H54 (cell line): ENCODE results near the gene LTB4R2.

Source experiments
- DNase-seq: peaks from one replicate; pipeline ENCODE4 v3.0.0; 2011; ENCODE audit warnings: low spot score, mixed read lengths; ENCODE audit not compliant: insufficient read length
- FAIRE-seq: peaks from 3 replicates; lab custom pipeline; 2011; peaks lifted over from hg19 to GRCh38; lab: Jason Lieb, UNC
- POLR2A ChIP-seq: IDR thresholded peaks from 2 replicates; pipeline ENCODE4 v1.6.1; 2011; ENCODE audit warnings: low read depth, mild to moderate bottlenecking, low read length

Gene LTB4R2

GRCh38 chr14:24299255-24300191, 10.4 kb upstream of the LTB4R2 start, which contains the start of the genes DHRS1 and NOP9:
DHRS1 (minus strand) TSS chr14:24299780; CDS start chr14:24299106, 674 bp downstream.
NOP9 (plus strand) TSS chr14:24299850; CDS start chr14:24299955, 105 bp downstream.
- FAIRE-seq, result peak; percentile 43
- peak; percentile 53 for DNase-seq
- peak; percentile 59 for TF ChIP-seq POLR2A

- no peak for TF ChIP-seq POLR2A
- no peak for DNase-seq
- no peak for FAIRE-seq
Observed at GRCh38 chr14:24300326-24300980, 9.5 kb upstream of the LTB4R2 start.

DNA sequence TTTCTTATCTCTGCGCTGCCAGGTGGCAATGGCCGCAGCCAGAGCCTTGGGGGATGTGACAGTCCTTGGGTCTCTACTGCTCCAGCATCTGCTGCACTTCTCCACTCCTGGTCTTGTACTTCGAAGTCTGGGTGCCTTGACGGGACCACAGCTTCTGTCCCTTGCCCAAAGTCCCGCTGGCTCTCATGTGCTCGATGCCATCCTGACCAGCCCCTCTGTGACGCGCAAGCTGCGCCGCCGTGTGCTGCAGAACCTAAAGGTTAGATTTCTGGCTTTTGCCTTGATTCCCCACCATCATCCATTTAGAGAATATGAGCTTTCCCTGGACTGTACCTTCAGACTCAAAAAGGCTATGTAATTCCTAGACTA, 5.9 kb upstream of the LTB4R2 start:
- TF ChIP-seq POLR2A, result no peak
- no peak for DNase-seq
- no peak for FAIRE-seq

DNA sequence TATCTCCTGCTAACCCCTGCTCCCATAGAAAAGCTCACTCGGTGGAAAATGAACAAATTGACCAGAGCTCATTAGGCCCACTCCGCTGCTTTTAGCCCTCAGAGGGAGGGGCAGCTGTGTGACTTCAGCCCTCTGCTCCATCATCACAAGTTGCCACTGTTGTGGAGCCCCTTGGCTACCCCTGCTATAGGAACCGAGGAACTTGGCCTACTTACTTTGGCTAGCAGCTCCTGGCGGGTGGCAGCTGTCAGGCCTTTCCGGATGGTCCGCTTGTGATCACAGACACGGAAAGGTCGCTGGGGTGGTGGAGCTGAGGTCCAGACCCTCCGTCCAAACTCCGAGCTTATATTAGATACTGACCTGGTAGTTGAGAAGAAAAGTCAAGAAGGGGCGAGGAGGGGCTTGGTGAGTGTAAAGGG, 2.8 kb upstream of the LTB4R2 start:
- TF ChIP-seq POLR2A, result no peak
- no peak for FAIRE-seq

DNA sequence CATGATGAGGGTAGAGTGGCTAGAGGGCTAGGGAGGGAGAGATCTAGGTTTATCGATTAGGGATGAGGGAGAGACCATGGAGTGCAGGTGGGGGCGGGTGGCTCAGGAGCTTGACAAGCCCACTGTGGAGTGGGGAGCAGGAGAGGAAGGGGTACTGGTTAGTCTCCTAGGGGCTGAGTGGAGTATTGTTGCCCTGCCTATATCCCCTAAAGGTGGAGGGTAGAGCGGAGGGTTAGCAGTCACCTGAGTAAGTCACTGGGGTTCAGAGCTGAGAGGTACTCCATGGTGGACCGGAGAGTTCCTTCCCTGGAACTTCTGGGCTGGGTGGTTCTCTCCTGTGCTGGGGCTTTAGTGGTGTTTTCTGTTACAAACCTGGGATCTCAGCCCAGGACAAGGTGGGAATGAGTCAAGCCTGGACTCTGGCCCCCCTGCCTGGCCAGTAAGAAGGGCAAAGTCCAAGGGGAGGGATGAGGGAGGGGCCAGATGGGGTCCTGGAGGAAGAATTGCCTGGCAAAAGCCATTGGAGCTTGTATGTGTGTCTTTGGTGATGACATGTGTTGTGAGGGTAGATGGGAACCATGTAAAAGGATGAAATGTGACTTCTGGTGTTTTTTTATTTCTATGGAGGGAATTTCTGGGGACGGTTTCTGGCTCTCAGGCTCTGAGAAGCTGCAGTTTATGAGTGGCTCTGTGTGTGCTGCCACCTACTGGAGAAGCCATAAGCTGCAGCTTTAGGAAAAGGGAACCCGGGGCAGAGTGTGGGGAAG, 2.2 kb upstream of the LTB4R2 start, which contains the start of gene CIDEB:
CIDEB (minus strand) TSS at position 403 of the 767 bp plus-strand sequence; CDS start at position 284, 119 bp downstream.
- FAIRE-seq (no peak), DNase-seq (peak; percentile 65)
- no peak for TF ChIP-seq POLR2A

More for the DNA sequence above, 2.8 kb upstream of the LTB4R2 start:
- DNase-seq, result no peak

GRCh38 chr14:24308342-24309124, 1.4 kb upstream of the LTB4R2 start:
- TF ChIP-seq POLR2A, result no peak
- FAIRE-seq (no peak), DNase-seq (no peak)

- FAIRE-seq, result no peak
- DNase-seq, result no peak
- no peak for TF ChIP-seq POLR2A
Observed at GRCh38 chr14:24310265-24310645, 315 bp downstream of the LTB4R2 start.

GRCh38 chr14:24310646-24311604, 985 bp downstream of the LTB4R2 start, which contains the start of gene LTB4R:
LTB4R (plus strand) TSS chr14:24311502; CDS start chr14:24315652, 4,150 bp downstream.
- DNase-seq (no peak), FAIRE-seq (no peak)
- TF ChIP-seq POLR2A, result no peak

DNA sequence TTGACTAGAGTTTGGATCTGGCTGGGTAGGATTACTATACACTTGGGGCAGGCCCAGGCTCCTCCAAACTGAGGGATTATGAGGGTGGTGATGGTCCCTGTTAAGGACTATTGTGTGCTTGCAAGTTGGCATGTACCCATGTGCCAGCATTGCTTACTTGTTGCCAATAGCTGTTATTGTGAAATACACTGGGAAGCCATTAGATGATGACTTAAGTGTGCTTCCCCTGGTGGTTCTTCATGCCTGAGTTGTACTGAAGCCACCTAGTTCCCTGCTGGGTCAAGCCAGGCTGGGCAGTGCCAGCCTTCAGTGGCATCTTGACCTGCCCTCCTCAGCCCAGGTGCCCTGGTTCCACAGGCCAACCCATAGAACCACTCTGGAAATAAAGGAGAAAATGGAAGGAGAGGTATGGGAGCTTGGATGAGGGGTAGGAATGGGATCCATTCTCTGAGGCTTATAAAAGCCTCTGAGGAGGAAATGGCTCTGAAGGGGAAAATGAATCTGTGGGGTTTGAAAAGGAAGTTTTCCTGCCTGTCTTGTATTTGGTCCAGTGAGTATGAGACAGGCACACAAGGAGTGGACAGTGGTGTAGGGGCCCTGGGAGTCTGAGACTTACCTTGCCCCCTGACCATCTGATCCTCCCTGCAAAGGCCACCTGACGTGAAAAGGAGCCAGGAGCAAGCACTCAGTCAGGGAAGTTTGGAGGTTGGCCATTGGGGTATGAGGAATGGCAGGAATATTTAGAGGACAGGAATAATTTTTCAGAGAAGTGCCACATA, 2.1 kb downstream of the LTB4R2 start:
- no peak for TF ChIP-seq POLR2A
- no peak for DNase-seq
- no peak for FAIRE-seq

DNA sequence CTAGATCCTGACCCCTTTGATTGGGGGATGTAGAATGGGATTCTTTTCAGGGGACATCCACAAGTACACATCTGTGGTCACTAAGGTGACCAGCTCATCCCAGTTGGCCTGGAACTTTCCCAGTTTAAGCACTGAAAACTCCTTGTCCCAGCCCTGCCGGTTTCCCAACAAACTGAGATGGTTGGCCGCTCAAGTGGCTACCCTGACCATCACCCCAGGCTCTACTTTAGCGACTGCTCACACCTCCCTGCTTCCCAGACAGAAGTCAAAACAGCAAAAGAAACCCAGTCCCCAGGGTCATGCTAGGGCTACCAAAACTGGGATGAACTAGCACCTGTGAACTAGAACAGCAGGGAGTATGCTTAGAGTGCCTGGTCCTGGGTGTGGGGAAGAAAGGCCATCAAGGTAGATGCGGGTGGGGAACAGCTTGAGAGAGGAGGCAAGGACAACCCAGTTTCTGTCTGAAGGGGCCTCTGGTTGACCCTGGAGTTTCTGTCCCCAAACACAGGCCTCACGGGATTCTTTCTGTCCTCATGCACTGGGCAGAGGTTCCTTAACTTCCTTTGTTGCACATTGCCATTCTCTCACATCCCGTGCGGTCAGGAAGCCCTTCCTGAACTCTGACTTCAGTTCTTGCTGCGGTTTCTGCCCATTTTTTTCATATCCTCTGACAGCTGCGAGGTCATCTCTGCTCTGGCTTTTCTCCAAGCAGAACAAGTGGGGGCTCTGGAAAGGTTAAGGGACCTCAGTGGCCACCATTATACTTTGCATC, 3.0 kb downstream of the LTB4R2 start:
- TF ChIP-seq POLR2A, result no peak
- no peak for FAIRE-seq
- no peak for DNase-seq
